ENCODE results near the gene CCDC78.
A peak's percentile ranks its signal among the peaks of the same experiment; 100 is the strongest.
"Not testable (repeated sequence)": the region's sequence is repeated elsewhere in the genome, so short reads cannot be mapped to it uniquely, and the experiment has no call there.

The CCDC78 gene

DNA sequence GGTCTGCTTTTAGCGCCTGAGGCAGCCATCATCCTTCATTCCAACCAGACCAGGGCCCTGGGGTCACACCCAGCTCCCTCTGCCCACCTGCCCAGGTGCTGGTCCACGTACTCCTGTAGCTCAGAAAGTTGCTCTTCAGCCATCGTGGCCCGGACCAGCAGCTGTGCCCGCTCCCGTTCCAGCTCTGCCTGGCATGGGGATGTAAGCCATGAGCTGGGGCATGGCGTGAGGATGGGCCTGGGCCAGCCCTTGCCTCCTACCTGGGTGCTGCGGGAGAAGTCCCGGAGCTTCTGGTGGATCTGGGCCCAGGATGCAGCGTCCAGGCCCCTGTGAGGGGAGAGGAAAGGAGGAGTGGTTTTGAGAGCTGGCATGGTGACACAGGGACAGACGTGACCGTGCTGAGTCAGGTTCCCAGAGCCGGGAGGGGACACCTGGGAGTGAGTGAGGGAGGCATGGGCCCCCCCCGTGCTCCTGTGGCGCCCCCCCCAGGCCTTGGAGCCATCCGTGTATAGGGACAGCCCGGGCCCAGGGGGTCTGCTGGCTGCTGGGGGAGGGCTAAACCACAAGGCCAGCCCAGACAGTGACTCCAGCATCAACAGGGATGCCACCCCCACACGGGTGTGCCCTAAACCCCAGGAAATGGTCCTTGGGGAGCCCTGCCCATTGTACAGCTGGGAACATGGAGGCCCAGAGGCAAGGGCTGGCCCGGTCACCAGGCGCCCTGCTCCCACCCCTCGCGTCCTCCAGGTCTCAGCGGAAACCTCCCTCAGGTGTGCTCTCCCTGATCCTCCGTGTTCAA, 3.2 kb downstream of the CCDC78 start:
- no peak for DNase-seq

DNA sequence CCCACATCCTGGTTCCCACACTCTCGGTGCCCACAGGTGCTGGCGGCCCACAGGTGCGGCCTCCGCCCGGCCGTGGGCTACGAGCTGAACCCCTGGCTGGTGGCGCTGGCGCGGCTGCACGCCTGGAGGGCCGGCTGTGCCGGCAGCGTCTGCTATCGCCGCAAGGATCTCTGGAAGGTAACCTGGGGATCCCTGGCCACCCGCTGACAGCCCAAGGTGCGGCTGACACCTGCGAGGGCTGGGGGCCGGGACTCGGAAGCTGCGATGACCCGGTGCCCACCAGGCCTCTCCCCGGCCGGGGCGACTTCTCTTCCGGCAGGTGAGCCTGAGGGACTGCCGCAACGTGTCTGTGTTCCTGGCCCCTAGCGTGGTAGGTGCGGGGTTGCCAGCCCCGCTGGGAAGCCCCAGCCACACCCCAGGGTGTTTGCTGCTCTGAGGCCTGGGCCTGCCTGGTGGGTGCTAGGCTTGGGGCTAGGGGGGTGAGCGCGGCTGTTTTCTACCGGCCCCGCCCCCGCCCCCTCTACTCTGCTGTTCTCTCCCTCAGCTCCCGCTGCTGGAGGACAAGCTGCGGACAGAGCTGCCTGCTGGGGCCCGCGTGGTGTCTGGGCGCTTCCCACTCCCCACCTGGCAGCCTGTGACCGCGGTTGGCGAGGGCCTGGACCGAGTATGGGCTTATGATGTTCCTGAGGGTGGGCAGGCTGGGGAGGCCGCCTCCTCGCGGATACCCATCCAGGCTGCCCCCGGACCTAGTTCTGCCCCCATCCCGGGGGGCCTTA, 4.3 kb downstream of the CCDC78 start:
- DNase-seq, result no peak

DNA sequence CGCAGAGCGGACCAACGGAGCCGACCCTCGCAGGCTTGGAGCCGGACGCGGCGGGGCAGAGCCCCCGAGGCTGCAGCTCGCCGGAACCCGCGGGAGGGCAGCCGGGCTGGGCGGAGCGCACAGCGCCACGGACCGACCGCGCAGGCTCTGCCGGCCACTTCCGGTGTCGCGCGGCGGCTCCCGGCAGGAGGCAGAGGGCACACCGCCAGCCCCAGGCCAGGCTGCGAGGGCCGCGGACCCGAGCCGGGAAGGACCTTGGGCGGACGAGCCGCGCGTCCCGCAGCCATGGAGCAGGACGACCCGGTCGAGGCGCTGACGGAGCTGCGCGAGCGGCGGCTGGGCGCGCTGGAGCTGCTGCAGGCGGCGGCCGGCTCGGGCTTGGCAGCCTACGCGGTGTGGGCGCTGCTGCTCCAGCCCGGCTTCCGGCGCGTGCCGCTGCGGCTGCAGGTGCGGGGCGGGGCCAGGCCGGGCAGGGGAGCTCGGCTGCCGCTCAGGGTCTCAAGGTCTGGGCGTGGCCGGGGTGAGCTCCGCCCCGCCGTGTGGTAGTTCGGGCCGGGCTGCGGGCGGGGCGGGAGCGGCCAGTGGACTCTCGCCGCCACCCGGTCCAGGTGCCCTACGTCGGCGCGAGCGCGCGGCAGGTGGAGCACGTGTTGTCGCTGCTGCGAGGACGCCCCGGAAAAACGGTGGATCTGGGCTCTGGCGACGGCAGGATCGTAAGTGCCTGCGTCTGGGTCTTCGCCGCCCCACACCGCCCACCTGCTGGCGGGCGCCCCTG, 5.1 kb downstream of the CCDC78 start, which contains the start of gene ANTKMT:
Gene ANTKMT, plus strand, starts transcription at position 157 of the 775 bp plus-strand sequence. Its CDS starts 129 bp downstream, at position 286.
- peak; percentile 61 for DNase-seq

DNA sequence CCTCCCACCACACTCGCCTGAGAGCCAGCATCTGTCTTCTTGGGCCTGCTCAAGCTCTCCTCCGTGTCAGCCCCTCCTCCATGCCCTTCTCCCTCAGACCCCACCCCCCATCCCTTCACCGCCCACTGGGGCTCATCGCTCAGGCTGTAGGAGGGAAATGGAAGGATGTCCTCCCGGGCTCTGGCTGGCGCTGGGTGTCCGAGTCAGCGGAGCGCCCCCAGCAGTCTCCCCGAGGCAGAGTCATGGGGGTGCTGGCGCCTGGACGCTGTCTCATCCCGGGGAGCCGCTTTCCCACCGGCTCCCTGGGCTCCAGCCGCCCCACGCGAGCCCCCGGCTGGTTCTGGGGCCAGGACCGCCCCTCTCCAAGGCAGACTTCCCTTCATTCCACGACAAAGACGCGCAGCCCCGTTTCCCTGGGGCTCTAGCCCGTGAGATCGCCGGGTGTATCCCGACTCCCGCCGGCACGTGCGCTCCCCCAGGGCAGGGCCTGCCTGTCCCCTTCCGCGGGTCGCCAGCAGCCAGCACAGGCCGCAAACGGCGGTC, 5.7 kb downstream of the CCDC78 start:
- DNase-seq, result peak; percentile 18

- no peak for DNase-seq
Measured at GRCh38 chr16:719815-720446, 6.3 kb downstream of the CCDC78 start.

GRCh38 chr16:718922-719321, 7.3 kb downstream of the CCDC78 start:
- DNase-seq, result no peak

- DNase-seq, result no peak
Measured at GRCh38 chr16:718389-718788, 7.9 kb downstream of the CCDC78 start.

DNA sequence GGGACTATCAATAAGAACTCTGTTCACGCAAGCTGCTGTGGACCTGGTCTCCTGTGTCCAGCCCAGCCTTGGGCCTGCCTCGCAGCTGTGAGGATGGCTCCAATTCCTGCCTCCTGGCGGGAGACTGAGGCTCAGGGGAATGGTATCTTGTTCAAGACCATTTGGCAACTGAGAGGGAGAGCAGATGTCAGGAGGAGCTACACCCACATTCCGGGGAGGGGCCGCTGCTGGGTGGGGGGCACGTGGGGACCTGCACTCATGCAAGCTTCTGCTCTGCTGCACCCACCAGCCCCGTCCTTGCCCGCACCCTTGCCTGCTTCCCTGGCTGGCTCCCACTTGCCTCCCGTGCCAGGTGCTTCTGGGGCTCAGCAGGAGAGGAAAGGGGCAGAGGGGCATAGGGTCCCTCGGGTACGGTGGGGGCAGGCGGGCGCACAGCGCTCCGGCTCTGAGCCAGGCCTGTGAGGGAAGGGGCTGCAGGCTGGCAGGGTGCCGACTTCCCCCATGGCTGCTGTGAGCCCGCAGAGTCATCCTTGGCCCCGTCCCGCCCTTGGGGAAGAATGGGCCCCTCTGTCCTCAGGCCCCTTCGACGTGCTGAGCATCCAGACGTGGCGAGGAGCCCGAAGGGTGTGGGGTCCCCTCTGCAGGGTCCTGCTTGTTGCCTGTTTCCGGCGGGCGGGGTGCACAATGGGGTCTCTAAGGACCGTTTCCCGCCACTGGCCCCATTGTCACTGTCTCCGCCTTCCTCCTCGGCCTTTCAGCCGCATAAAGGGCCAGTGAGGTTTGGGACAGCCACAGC, 8.6 kb downstream of the CCDC78 start:
- no peak for DNase-seq

GRCh38 chr16:716768-717325, 9.4 kb downstream of the CCDC78 start:
- no peak for DNase-seq

DNA sequence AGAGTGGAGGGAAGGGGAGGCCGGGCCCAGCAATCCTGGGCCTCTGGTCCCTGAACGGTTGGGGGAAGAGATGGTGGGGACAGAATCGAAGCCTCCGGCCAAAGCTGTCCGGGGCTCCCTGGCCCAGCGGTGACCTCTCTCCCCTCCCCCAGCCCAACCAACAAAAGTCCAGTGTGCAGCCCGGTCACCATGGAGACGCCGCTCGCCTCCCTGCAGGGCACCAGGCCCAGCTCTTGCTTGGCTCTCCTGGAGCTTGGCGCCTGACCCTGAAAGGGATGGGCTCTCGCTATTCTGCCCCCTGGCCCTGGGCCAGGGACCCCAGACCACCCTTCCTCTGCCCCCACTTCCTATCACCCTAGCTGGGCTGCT, 10.1 kb downstream of the CCDC78 start:
- no peak for DNase-seq

DNA sequence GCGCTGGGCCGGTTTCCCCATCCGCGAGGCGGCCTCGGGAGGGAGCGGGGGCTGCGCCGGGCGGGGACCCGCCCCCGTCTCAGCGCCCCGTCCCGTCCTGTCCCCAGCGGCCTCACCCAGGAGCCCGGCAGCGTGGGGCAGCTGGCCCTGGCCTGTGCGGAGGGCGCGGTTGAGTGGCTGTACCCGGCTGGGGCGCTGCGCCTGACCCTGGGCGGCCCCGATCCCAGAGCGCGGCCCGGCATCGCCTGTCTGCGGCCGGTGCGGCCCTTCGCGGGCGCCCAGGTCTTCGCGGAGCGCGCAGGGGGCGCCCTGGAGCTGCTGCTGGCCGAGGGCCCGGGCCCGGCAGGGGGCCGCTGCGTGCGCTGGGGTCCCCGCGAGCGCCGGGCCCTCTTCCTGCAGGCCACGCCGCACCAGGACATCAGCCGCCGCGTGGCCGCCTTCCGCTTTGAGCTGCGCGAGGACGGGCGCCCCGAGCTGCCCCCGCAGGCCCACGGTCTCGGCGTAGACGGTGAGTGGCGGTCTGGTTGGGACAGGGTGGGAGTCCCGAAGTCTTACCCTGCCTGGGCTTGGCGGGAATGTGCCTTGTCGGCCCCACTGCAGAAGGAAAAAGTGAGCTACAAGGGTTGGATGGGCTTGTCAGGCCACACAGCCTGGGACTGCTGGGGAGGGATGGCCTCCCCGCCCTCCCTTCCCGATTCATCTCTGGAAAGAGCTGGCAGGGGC, 10.6 kb downstream of the CCDC78 start:
- DNase-seq, result no peak

- DNase-seq, result peak; percentile 41
Measured at GRCh38 chr16:714558-715476, 11.4 kb downstream of the CCDC78 start, which contains the start of gene METRN. TSS of gene METRN (plus strand) at chr16:715118. CDS start at chr16:715290, 172 bp downstream.

DNA sequence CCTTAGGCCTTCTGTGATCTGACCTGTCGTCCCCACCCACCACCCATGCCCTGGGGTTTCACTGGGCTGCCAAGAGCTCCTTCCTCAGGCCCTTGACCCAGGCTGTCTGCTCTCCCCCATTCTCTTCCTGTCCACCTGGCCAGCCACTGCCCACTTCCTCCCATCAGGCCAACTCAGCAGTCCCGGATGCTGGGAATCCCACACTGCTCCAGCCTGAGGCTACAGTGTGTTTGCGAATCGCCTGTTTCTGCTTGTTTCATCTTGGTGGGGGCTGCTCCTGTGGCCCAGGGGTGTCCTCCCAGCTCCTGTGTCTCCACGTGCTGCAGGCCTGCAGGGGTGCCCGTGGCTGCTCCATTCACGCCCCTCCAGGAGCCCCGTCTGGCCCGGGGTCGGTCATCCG, 12.2 kb downstream of the CCDC78 start:
- DNase-seq, result no peak

DNA sequence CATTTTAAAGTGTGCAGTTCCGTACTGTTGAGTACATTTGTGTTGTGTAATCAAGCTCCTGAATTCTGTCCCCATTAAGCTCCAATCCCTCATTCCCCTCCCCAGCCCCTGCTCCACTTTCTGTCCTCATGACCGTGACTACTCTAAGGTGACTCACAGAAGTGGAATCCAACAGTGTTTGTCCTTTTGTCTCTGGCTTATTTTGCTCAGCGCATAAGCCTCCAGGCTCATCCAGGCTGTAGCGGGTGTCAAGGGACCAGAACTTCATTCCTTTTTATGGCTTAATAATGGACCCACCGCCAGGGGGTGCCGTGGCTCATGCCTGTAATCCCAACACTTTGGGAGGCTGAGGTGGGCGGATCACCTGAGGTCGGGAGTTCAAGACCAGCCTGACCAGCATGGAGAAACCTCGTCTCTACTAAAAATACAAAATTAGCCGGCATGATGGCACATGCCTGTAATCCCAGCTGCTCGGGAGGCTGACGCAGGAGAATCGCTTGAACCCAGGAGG, 13.4 kb downstream of the CCDC78 start:
- not testable (repeated sequence) for DNase-seq

DNA sequence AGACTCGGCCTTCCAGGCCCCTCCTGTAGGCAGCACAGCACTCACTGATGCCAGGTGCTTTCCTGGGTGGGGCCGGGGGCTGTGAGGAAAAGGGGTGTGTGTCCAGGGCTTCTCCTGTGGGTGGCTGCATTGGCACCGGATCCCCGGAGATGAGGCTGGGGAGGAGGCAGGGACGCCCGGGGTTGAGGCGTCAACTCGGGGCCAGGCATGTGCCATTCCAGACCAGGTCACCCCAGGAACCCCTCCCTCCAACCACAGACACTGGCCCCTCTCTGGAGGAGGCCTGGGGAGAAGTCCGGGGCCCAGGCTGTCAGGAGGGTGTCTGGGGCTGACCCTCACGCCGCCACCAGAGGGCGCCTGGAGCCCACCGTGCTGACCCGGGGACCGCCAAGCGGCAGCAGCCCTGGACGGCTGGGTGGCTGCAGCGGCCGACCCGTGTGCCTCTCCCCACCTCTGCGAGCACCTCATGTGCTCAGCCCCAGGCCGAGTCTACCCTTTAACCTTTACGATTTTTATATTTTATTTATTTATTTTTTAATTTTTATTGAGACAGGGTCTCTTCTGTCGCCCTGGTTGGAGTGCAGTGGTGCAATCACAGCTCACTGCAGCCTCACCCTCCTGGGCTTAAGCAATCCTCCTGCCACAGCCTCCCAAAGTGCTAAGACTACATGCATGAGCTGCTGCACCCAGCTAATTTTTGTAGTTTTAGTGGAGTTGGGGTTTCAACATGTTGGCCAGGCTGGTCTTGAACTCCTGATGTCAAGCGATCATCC, 14.5 kb downstream of the CCDC78 start:
- DNase-seq, result peak; percentile 45

DNA sequence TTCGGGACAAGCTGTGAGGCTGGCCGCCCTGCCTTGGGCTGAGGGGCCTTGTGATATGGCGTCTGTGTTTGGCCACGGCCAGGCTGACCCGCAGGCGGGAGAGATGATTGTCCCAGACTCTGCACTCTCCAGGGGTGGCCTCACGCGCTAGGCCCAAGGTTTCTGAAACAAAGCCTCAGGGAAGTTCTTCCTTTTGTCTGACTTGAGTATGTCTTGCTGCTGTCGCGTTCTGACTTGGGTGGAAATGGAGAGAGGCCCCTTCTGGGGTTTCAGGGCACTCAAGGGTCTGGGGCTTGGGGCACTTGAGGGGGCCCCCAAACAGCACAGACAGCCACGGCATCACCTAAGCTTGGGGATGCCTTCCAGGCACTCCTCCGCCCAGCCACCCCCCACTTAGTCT, 15.2 kb downstream of the CCDC78 start:
- no peak for DNase-seq

GRCh38 chr16:710500-711075, 15.7 kb downstream of the CCDC78 start:
- DNase-seq, result no peak

All from NCI-H1105 treated with DMSO at 0.1 percent for 48 hours (cell line).